ENCODE measurements around the gene CREB3L1.
A peak's percentile ranks its signal among the peaks of the same experiment; 100 is the strongest.

CREB3L1 gene

DNA sequence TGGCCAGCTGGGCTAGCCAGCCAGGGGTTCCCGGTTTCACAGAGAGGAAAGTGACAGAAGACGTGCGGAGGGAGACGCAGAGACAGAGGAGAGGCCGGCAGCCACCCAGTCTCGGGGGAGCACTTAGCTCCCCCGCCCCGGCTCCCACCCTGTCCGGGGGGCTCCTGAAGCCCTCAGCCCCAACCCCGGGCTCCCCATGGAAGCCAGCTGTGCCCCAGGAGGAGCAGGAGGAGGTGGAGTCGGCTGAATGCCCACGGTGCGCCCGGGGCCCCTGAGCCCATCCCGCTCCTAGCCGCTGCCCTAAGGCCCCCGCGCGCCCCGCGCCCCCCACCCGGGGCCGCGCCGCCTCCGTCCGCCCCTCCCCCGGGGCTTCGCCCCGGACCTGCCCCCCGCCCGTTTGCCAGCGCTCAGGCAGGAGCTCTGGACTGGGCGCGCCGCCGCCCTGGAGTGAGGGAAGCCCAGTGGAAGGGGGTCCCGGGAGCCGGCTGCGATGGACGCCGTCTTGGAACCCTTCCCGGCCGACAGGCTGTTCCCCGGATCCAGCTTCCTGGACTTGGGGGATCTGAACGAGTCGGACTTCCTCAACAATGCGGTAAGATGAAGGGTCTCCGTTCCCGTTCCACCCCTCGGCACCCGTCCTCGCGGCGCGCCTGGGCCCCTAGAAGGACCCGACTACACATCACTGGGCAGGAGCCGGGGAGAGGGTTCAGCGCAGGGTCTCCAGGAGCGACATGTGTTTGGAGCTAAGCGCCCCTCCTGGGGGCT, at the start of gene CREB3L1:
CREB3L1 (plus strand) TSS at position 41 of the 765 bp plus-strand sequence; CDS start at position 491, 450 bp downstream.
- DNase-seq (ENCODE audit: low spot score) = no peak

DNA sequence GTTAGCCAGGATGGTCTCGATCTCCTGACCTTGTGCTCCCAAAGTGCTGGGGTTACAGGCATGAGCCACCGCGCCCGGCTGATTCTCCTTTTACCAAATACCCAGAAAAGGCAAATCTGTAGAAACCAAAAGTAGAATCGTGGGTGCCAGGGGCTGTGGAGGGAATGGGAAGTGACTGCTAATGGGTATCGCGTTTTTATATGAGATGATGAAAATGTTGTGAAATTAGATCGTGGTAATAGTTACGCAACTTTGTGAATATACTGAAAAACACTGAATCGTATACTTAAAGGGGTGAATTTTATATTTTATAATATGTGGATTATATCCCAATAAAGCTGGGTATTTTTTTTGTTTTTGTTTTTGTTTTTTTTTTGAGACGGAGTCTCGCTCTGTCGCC, 48.2 kb upstream of the CREB3L1 start:
- DNase-seq (ENCODE audit: low spot score) = no peak

- DNase-seq (ENCODE audit: low spot score) = no peak
Observed at GRCh38 chr11:46234311-46234710, 43.2 kb upstream of the CREB3L1 start.

- no peak for DNase-seq (ENCODE audit: low spot score)
Observed at GRCh38 chr11:46235777-46236688, 41.4 kb upstream of the CREB3L1 start.

- DNase-seq (ENCODE audit: low spot score) = no peak
Observed at GRCh38 chr11:46236918-46237247, 40.6 kb upstream of the CREB3L1 start.

- no peak for DNase-seq (ENCODE audit: low spot score)
Observed at GRCh38 chr11:46237248-46238077, 40.0 kb upstream of the CREB3L1 start.

GRCh38 chr11:46238078-46238966, 39.1 kb upstream of the CREB3L1 start:
- no peak for DNase-seq (ENCODE audit: low spot score)

GRCh38 chr11:46238967-46239800, 38.3 kb upstream of the CREB3L1 start:
- DNase-seq (ENCODE audit: low spot score) = peak; percentile 70

GRCh38 chr11:46239801-46240061, 37.7 kb upstream of the CREB3L1 start:
- DNase-seq (ENCODE audit: low spot score) = no peak

DNA sequence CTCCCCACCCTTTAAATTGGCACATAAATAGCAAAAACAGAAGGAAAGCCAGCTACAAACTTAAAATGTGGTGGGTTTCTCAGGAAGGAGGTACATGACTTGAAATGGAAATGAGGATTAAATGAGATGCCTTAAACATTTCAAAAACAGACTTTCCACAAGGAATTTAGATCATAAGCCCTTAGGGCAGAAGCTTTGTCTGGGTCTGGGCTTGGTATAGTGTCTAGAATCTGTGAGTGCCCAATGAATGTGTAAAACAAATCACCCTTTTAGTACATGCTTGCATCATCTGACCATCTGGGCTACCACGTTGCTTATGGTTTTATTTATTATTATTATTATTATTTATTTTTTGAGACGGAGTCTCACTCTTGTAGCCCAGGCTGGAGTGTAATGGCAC, 37.1 kb upstream of the CREB3L1 start:
- DNase-seq (ENCODE audit: low spot score) = no peak

- DNase-seq (ENCODE audit: low spot score) = no peak
Observed at GRCh38 chr11:46240861-46241260, 36.6 kb upstream of the CREB3L1 start.

DNA sequence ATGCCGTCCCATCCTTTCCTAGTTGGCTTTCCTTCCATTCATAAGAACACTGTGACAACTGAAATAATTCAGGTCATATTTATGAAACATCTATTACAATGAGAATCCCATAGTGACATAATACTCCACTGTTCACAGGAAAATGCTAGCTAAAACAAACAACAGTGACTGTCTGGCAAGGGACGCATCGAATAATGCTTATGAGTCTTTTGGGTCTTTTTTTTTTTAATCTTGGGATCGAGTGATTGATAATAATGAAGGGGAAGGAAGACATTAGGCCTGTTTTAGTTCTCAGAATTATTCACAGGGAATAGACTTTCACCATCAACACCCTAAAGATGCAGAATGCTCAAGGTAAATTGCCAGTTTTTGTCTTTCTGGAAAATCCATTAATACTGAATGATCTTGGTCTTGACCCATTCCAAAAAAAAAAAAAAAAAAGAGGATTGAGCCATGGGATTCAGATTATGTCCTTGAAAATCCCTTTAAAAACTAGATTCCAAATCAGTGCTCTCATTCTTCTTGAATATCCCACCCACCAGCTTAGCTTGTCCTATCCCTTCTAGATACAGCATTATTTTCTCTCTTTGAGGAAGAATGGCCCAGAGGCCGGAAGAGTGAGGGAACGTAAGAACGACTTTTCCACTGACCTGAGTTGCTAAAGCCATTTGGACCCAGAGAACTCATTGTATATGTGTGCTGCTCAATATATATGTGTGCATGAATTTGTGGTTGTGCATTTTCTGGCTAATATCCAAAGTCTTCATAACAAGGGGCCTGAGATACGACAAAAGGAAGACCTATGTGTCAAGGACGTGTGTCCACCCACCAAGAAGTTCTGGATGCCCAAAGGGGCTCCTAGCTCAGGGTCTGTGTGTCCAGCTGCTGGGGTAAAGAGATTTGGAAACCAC, 35.2 kb upstream of the CREB3L1 start:
- DNase-seq (ENCODE audit: low spot score) = no peak

DNA sequence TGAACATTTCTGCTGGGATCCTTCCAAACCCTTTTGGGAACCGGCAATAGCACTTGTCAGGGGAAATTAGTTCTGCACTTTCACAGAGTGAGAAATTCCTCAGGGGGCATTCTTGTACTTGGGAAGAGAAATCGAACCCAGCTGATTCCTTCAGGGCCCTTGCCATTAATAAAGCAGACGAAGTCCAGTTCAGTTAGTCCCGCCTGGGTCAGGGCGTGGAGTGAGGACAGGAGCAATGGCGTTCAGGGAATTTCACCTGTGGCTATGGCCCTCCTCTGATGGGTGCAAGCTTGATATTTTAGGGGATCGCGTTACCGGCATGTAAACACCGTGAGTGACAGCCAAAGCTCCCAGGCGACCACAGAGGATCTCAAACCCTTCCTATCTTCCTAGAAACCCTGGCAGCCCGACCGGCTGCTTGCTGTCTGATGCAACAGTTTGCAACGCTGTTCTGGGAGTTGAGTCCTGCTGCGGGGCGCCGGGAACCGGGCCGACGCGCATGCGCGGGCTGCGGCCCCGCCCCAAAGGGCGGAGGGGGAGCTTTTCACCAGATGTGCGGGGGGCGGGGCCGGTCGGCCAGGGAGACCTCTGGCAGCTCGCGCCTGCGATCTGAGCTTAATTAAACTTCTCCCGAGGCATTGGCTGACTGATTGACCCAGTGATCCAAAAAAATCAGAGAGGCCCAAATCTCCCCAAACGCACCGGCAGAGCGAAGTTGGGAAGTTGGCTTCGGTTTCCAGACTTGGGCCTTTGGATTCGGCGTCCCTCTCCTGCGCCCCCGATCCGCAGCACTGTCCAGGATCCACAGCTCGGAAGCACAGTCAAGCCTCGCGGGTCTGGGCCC, 34.3 kb upstream of the CREB3L1 start:
- DNase-seq (ENCODE audit: low spot score) = peak; percentile 79

GRCh38 chr11:46243796-46244109, 33.7 kb upstream of the CREB3L1 start:
- no peak for DNase-seq (ENCODE audit: low spot score)

- no peak for DNase-seq (ENCODE audit: low spot score)
Observed at GRCh38 chr11:46246521-46246920, 30.9 kb upstream of the CREB3L1 start.

- DNase-seq (ENCODE audit: low spot score) = no peak
Observed at GRCh38 chr11:46247090-46247489, 30.4 kb upstream of the CREB3L1 start.

- no peak for DNase-seq (ENCODE audit: low spot score)
Observed at GRCh38 chr11:46247659-46248058, 29.8 kb upstream of the CREB3L1 start.

- DNase-seq (ENCODE audit: low spot score) = no peak
Observed at GRCh38 chr11:46248289-46249102, 29.0 kb upstream of the CREB3L1 start.

All from globus pallidus (tissue), 1 donor.